CD4-positive, alpha-beta memory T cell (primary cell): Measurements from ENCODE around the gene GPX7. TPM values are rescaled to one million over a fixed set of nuclear protein-coding genes. Genes with fewer than 3 reads are reported as not detected.

Source experiments
- CTCF ChIA-PET: fragments of 350-600 bp; sonication (Branson Sonifier 250); formaldehyde crosslinking; loops from one replicate; lab custom pipeline; 2021; ENCODE audit warnings: inconsistent platforms; ENCODE audit not compliant: partially characterized antibody; lab: Charles Lee
- POLR2A ChIA-PET: fragments of 350-600 bp; sonication (Branson Sonifier 250); formaldehyde crosslinking; loops from one replicate; lab custom pipeline; 2021; ENCODE audit not compliant: partially characterized antibody; lab: Charles Lee
- DNase-seq, 5 donors: peaks; one replicate each; pipeline versions ENCODE4 v3.0.0 to v3.0.0-alpha.2; 2020 to 2022; ENCODE audit warnings: mixed read lengths in 1 of 5
- H3K27ac ChIP-seq: one replicate; pipeline ENCODE4 v1.7.0; 2013; ENCODE audit warnings: low read depth, low read length
- H3K27me3 ChIP-seq: 2 replicates; pipeline ENCODE4 v1.7.0; 2013; ENCODE audit warnings: mild to moderate bottlenecking, low read length, moderate library complexity; ENCODE audit not compliant: insufficient read depth
- H3K36me3 ChIP-seq: 2 replicates; pipeline ENCODE4 v1.7.0; 2013; ENCODE audit warnings: mild to moderate bottlenecking, low read length, moderate library complexity; ENCODE audit not compliant: insufficient read depth
- H3K4me1 ChIP-seq: 2 replicates; pipeline ENCODE4 v1.7.0; 2013; ENCODE audit warnings: mild to moderate bottlenecking, low read length, moderate library complexity; ENCODE audit not compliant: insufficient read depth
- H3K4me3 ChIP-seq, 2 donors: one replicate each; pipeline ENCODE4 v1.7.0; 2013; ENCODE audit warnings: low read length in 2 of 2, mild to moderate bottlenecking in 1 of 2
- H3K9me3 ChIP-seq, 2 donors: one replicate each; pipeline ENCODE4 v1.7.0; 2013; ENCODE audit warnings: low read length in 2 of 2, control low read depth in 1 of 2; ENCODE audit not compliant: control insufficient read depth in 1 of 2
- H3K27ac Mint-ChIP-seq, 7 donors: one replicate each; pipeline ENCODE4 v1.8.0; 2020 to 2021; ENCODE audit warnings: mixed read lengths in 7 of 7, mild to moderate bottlenecking in 6 of 7, inconsistent platforms in 3 of 7, moderate library complexity in 3 of 7
- H3K27me3 Mint-ChIP-seq, 2 donors: one replicate each; pipeline ENCODE4 v1.8.0; 2020 to 2021; ENCODE audit warnings: mixed read lengths in 2 of 2
- H3K36me3 Mint-ChIP-seq, 2 donors: one replicate each; pipeline ENCODE4 v1.8.0; 2020 to 2021; ENCODE audit warnings: mixed read lengths in 2 of 2, inconsistent platforms in 1 of 2, mild to moderate bottlenecking in 1 of 2
- H3K4me1 Mint-ChIP-seq, 4 donors: one replicate each; pipeline ENCODE4 v1.8.0; 2020 to 2021; ENCODE audit warnings: mixed read lengths in 4 of 4, mild to moderate bottlenecking in 1 of 4
- H3K4me3 Mint-ChIP-seq, 8 donors: one replicate each; pipeline ENCODE4 v1.8.0; 2020 to 2021; ENCODE audit warnings: mixed read lengths in 8 of 8, mild to moderate bottlenecking in 7 of 8, moderate library complexity in 6 of 8, inconsistent platforms in 3 of 8
- H3K9me3 Mint-ChIP-seq, 8 donors: one replicate each; pipeline ENCODE4 v1.8.0; 2020 to 2021; ENCODE audit warnings: mixed read lengths in 8 of 8, mild to moderate bottlenecking in 5 of 8, inconsistent platforms in 3 of 8, moderate library complexity in 1 of 8
- intact Hi-C: fragments of 100-400 bp; cut with micrococcal nuclease; formaldehyde crosslinking; loops from one replicate; pipeline ENCODE4 v1.15.1; 2023
- polyA plus RNA-seq, 2 donors: library from polyadenylated mRNA; unstranded; fragments of 300-500 nt; fragmentation: Illumina TruSeq; gene quantifications; one replicate each; pipeline ENCODE4 v1.2.3, GENCODE V29; 2021
- total RNA-seq, 2 experiments: library from RNA; stranded (reverse); gene quantifications; one replicate each; pipeline ENCODE4 v1.2.3, GENCODE V29; 2021

The GPX7 gene
- total and polyA plus RNA-seq, 4 experiments from 2014 or later, result 26.3 to 34.4 (median 30.8) TPM

- DNase-seq, result no peak
- Mint-ChIP-seq H3K4me3 (no peak overlapping the region), H3K27me3 (no peaks in the 10 kb centered on the region), H3K4me1 (peaks cover 10 to 25% (median 11%) of the 10 kb centered on the region in 4 donors), H3K36me3 (peaks cover 7 to 9% of the 10 kb centered on the region in 2 donors), H3K9me3 (peaks cover 0 to 7% (median 2%) of the 10 kb centered on the region in 8 donors), H3K27ac (no peak overlapping the region)
- no peaks in the 10 kb centered on the region for H3K9me3 ChIP-seq
- H3K36me3 ChIP-seq, result no peaks in the 10 kb centered on the region
- H3K4me3 ChIP-seq, result no peak overlapping the region
- H3K4me1 ChIP-seq, result no peaks in the 10 kb centered on the region
- ChIA-PET POLR2A (no interaction called here), CTCF (no interaction called here)
- H3K27ac ChIP-seq, result no peak overlapping the region
- H3K27me3 ChIP-seq, result no peaks in the 10 kb centered on the region
- intact Hi-C loops, result no loop called here
Measured at GRCh38 chr1:52623812-52624211, 21.6 kb downstream of the GPX7 start.

- H3K4me1 Mint-ChIP-seq, result peaks cover 19 to 45% (median 32%) of the 10 kb centered on the region in 4 donors
- H3K27me3 Mint-ChIP-seq, result no peaks in the 10 kb centered on the region
- intact Hi-C loops, result no loop called here
- H3K4me3 ChIP-seq, result no peak overlapping the region
- H3K4me3 Mint-ChIP-seq, result no peak overlapping the region
- POLR2A ChIA-PET, result interaction anchor here (0.6 to 1.5 kb wide), 3 partner anchors 10 to 256 kb away, joined by 3 read pairs; no protein-coding TSS in a partner anchor
- peaks cover 0 to 4% of the 10 kb centered on the region in 2 donors for H3K36me3 Mint-ChIP-seq
- no peaks in the 10 kb centered on the region for H3K36me3 ChIP-seq
- H3K27ac Mint-ChIP-seq, result no peak overlapping the region
- no peaks in the 10 kb centered on the region for H3K27me3 ChIP-seq
- DNase-seq, result no peak
- peaks cover 0 to 6% (median 0%) of the 10 kb centered on the region in 8 donors for H3K9me3 Mint-ChIP-seq
- H3K4me1 ChIP-seq, result peaks cover 18% of the 10 kb centered on the region
- no peak overlapping the region for H3K27ac ChIP-seq
- CTCF ChIA-PET, result interaction anchor here (1.0 to 1.2 kb wide), 2 partner anchors 22 to 203 kb away, joined by 3 read pairs; no protein-coding TSS in a partner anchor
- no peaks in the 10 kb centered on the region for H3K9me3 ChIP-seq
Measured at GRCh38 chr1:52627028-52627427, 24.9 kb downstream of the GPX7 start.

- Histone ChIP-seq H3K4me1 (peaks cover 28% of the 10 kb centered on the region), H3K27me3 (no peaks in the 10 kb centered on the region), H3K27ac (no peak overlapping the region), H3K36me3 (no peaks in the 10 kb centered on the region), H3K9me3 (no peaks in the 10 kb centered on the region), H3K4me3 (no peak overlapping the region)
- ChIA-PET CTCF (interaction anchor here (1.1 kb wide), 1 partner anchor 10 kb away, joined by 3 read pairs; no protein-coding TSS in a partner anchor), POLR2A (no interaction called here)
- Mint-ChIP-seq H3K4me1 (peaks cover 27 to 57% (median 39%) of the 10 kb centered on the region in 4 donors), H3K27ac (peak overlapping the region in 5 of 7 donors; percentile 35 to 64 (median 46)), H3K4me3 (peak overlapping the region in 2 of 8 donors; percentile 46 to 52), H3K36me3 (peaks cover 0 to 10% of the 10 kb centered on the region in 2 donors), H3K27me3 (no peaks in the 10 kb centered on the region), H3K9me3 (peaks cover 0 to 3% (median 0%) of the 10 kb centered on the region in 8 donors)
- intact Hi-C loops, result no loop called here
- no peak for DNase-seq
Measured at GRCh38 chr1:52628614-52629324, 26.6 kb downstream of the GPX7 start.

- peaks cover 0 to 15% of the 10 kb centered on the region in 2 donors for H3K36me3 Mint-ChIP-seq
- Histone ChIP-seq H3K9me3 (no peaks in the 10 kb centered on the region), H3K4me3 (no peak overlapping the region), H3K4me1 (peaks cover 33% of the 10 kb centered on the region), H3K36me3 (no peaks in the 10 kb centered on the region), H3K27ac (no peak overlapping the region), H3K27me3 (no peaks in the 10 kb centered on the region)
- no peaks in the 10 kb centered on the region for H3K27me3 Mint-ChIP-seq
- DNase-seq, result no peak
- H3K9me3 Mint-ChIP-seq, result peaks cover 0 to 3% (median 0%) of the 10 kb centered on the region in 8 donors
- ChIA-PET CTCF (interaction anchor here (1.1 kb wide), 1 partner anchor 9 kb away, joined by 3 read pairs; no protein-coding TSS in a partner anchor), POLR2A (no interaction called here)
- H3K4me3 Mint-ChIP-seq, result peak overlapping the region in 2 of 8 donors; percentile 46 to 52
- peak overlapping the region in 5 of 7 donors; percentile 35 to 64 (median 46) for H3K27ac Mint-ChIP-seq
- intact Hi-C loops, result no loop called here
- peaks cover 32 to 62% (median 44%) of the 10 kb centered on the region in 4 donors for H3K4me1 Mint-ChIP-seq
Measured at GRCh38 chr1:52629325-52629643, 27.1 kb downstream of the GPX7 start.

- CTCF ChIA-PET, result interaction anchor here (1.1 kb wide), 1 partner anchor 9 kb away, joined by 3 read pairs; no protein-coding TSS in a partner anchor
- peak overlapping the region in 1 of 8 donors; percentile 40 for H3K4me3 Mint-ChIP-seq
- H3K36me3 Mint-ChIP-seq, result peaks cover 0 to 15% of the 10 kb centered on the region in 2 donors
Measured at GRCh38 chr1:52629667-52630066, 27.5 kb downstream of the GPX7 start.

GRCh38 chr1:52631759-52632331 lies 29.7 kb downstream of the GPX7 start:
- H3K4me3 Mint-ChIP-seq, result peak overlapping the region; percentile 84 to 93 (median 90)
- Histone ChIP-seq H3K4me1 (peaks cover 58% of the 10 kb centered on the region), H3K4me3 (peak overlapping the region; percentile 44 to 48), H3K36me3 (no peaks in the 10 kb centered on the region), H3K27ac (peak overlapping the region; percentile 85), H3K9me3 (no peaks in the 10 kb centered on the region), H3K27me3 (no peaks in the 10 kb centered on the region)
- peaks cover 0 to 1% (median 0%) of the 10 kb centered on the region in 8 donors for H3K9me3 Mint-ChIP-seq
- no peaks in the 10 kb centered on the region for H3K27me3 Mint-ChIP-seq
- peaks cover 49 to 77% (median 60%) of the 10 kb centered on the region in 4 donors for H3K4me1 Mint-ChIP-seq
- H3K27ac Mint-ChIP-seq, result peak overlapping the region; percentile 96 to 99 (median 97)
- POLR2A ChIA-PET, result interaction anchor here (0.9 to 10.9 kb wide), 12 partner anchors 10 to 208 kb away, joined by 3 to 188 read pairs (median 11); partner anchors contain the start of genes GPX7 and TUT4
- H3K36me3 Mint-ChIP-seq, result peaks cover 0 to 15% of the 10 kb centered on the region in 2 donors
- intact Hi-C loops, result loop anchor here (1.0 to 5.0 kb wide), 2 partner anchors 29 to 35 kb away; no protein-coding TSS in a partner anchor
- no peak for DNase-seq
- CTCF ChIA-PET, result interaction anchor here (0.9 to 2.8 kb wide), 5 partner anchors 11 to 227 kb away, joined by 4 to 12 read pairs (median 6); partner anchors contain the start of genes ORC1 and PRPF38A

More at GRCh38 chr1:52629667-52630066, 27.5 kb downstream of the GPX7 start:
- peaks cover 0 to 3% (median 0%) of the 10 kb centered on the region in 8 donors for H3K9me3 Mint-ChIP-seq
- peaks cover 37% of the 10 kb centered on the region for H3K4me1 ChIP-seq
- POLR2A ChIA-PET, result no interaction called here
- H3K27me3 Mint-ChIP-seq, result no peaks in the 10 kb centered on the region
- H3K9me3 ChIP-seq, result no peaks in the 10 kb centered on the region
- no peak overlapping the region for H3K27ac ChIP-seq
- intact Hi-C loops, result loop anchor here (5.0 kb wide), 1 partner anchor 38 kb away; no protein-coding TSS in a partner anchor
- no peaks in the 10 kb centered on the region for H3K27me3 ChIP-seq
- peak overlapping the region in 5 of 7 donors; percentile 22 to 76 (median 61) for H3K27ac Mint-ChIP-seq
- no peak for DNase-seq
- no peaks in the 10 kb centered on the region for H3K36me3 ChIP-seq
- H3K4me3 ChIP-seq, result no peak overlapping the region
- H3K4me1 Mint-ChIP-seq, result peaks cover 34 to 66% (median 47%) of the 10 kb centered on the region in 4 donors
